CD1c-positive myeloid dendritic cell (primary cell): ENCODE results near the gene KCND2.
"Not testable (repeated sequence)": the region's sequence is repeated elsewhere in the genome, so short reads cannot be mapped to it uniquely, and the experiment has no call there.

Experiments
- DNase-seq: peaks from one replicate; pipeline ENCODE4 v3.0.0-alpha.2; 2016; ENCODE audit errors: extremely low spot score

Gene KCND2

GRCh38 chr7:120272701-120273475, at the start of gene KCND2:
Gene KCND2 (plus strand): TSS chr7:120273175.
- DNase-seq = no peak

DNA sequence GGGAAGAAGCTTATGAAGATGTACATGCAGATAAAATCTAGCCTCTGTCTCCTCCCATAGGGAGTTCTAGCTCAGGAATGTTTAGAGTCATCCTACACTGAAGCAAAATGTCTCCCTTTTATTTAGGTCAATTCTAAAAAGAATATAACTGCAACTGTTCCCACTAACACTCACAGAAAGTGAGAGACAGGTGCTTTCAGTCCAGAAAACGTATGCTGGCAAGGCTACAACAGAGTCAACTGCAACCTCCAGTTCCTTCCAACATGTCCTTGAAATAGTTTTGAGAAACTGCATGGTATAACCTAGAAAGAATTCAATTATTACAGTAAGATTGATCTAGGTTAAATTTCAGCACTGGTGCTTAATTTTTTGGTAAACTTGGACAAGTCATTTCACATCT, 46.8 kb upstream of the KCND2 start:
- no peak for DNase-seq

DNA sequence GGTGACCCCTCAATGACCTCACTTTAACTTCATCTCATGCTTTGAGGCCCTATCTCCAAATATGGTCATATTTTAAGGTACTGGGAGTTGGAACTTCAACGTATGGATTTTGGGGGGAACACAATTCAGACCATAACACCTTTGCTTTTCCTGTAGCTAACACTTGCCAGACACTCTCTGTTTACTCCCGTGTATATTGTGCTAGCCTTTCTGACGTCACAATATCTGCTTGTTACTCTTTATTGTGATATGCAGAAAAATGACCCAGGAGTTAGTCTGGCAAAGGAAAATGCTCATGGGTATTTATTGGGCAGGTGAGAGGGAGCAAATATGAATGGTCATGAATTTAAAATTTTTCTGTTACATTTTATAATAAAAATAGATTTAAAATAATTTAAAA, 45.7 kb upstream of the KCND2 start:
- DNase-seq = no peak

DNA sequence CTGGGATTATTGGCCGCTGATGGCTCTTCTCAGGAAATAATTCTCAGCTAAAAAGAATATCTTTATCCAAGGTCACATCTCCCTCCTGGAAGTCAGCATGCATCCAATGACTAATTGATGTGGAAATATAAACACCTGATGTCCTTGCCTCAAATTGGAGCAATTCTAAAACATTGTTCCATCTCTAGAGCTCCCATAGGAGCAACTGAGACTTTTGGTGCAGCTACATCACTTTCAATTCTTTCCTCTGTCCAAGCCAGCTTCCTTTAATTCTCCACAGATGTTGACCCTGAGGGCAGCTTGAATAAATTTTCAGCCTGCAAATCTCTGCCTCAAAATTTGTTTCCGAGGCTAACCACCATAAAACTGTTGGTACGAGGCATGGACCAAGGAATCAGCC, 43.9 kb upstream of the KCND2 start:
- DNase-seq = no peak

- DNase-seq = no peak
These were observed 39.6 kb upstream of the KCND2 start for GRCh38 chr7:120233338-120233737.

DNA sequence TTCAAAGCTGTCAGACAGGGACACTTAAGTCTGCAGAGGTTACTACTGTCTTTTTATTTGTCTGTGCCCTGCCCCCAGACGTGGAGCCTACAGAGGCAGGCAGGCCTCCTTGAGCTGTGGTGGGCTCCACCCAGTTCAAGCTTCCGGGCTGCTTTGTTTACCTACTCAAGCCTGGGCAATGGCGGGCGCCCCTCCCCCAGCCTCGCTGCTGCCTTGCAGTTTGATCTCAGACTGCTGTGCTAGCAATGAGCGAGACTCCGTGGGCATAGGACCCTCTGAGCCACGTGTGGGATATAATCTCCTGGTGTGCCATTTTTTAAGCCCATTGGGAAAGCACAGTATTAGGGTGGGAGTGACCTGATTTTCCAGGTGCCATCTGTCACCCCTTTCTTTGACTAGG, 32.6 kb upstream of the KCND2 start:
- DNase-seq = not testable (repeated sequence)

- DNase-seq = no peak
These were observed 31.0 kb upstream of the KCND2 start for GRCh38 chr7:120241973-120242372.

DNA sequence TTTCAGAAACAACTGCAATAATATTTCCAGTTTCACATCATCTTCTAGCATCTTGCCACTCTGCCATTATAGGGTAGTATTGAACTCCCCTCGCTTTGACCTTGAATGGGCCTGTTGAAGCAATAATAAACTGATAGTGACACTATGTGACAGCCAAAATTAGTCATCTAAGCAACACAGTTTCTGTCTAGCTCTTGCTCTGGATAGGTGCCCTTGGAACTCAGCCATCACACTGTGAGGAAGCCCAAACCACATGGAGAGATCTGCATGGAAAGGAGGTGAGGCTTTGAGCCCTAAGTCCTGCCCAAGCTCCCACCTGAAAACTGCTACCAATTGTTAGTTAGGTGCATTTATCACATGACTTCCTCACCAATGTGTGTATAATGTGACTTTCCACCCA, 18.1 kb upstream of the KCND2 start:
- no peak for DNase-seq

GRCh38 chr7:120256344-120257070, 16.5 kb upstream of the KCND2 start:
- no peak for DNase-seq

- DNase-seq = no peak
These were observed 13.6 kb upstream of the KCND2 start for GRCh38 chr7:120259386-120259785.

GRCh38 chr7:120260111-120260510, 12.9 kb upstream of the KCND2 start:
- DNase-seq = no peak

DNA sequence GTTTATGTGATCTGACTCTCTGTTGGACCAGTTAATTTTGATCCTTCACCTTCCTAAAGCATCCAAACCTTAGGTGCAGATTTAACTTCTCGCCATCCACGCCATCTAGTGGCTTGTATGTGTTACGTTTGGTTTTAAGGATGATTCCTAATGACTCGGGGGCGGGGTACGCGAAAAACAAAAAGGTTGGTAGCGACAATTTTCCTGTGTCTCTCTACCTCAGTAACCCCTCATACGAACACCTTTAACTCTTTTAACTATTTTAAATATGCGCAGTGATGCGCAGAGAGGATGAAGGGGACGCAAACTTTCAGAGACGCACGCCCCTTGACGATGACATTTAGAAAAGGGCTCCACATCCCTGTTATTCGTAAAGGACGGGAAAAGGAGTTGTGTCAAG, 714 bp upstream of the KCND2 start:
- DNase-seq = no peak

DNA sequence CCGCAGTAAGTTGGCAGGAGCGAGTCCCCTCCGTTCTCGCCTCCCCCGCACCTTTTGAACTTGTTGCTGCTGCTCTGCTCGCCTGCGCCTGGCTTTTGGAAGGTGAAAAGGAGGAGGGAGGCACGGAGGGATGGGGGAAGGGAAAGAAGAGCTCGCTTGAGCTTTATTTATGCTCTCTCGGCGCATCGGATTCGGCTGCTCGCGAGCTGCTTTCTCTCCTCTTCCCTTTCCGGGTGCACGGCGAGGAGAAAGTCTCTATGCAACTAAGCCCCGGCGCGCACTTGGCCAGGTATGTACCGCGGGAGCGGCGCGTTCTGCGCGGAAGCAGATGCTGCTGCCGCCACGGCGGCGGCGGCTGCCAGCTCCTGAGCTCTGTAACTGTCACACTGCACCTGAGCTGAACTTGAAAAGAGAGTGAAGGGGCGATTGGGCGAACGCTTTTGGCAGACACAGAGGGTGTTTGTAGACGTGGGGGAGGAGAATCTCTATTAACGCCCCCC, 551 bp downstream of the KCND2 start:
- DNase-seq = no peak

DNA sequence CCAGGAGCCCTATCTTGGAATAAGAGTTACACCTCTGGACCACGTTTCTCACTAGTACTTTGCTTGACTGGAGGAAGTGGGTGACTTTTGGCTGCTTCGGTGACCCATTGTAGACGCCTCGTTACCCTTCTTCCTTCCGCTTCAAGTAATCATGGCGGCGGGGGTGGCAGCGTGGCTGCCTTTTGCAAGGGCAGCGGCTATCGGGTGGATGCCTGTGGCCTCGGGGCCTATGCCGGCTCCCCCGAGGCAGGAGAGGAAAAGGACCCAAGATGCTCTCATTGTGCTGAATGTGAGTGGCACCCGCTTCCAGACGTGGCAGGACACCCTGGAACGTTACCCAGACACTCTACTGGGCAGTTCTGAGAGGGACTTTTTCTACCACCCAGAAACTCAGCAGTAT, 1.5 kb downstream of the KCND2 start:
- DNase-seq = no peak

- DNase-seq = no peak
These were observed 1.9 kb downstream of the KCND2 start for GRCh38 chr7:120274899-120275298.

DNA sequence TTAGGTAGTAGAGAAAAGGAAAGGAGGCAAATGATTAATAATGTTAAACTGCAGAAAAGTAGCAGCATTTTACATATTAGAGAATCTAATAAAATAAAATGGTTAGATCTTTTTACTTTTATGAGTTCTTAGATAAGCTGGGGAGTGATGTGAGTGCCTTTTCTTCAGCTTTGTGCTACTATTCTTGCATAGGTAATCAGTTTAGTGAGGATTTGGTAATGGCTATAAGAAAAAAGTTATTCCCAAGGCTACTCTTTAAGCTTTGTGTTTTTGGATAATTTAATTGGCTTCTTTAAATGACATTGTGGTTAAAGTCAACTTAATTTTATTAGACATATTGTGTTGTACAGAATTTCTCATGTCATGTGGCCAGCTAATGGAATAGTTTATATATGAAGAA, 3.7 kb downstream of the KCND2 start:
- DNase-seq = no peak

DNA sequence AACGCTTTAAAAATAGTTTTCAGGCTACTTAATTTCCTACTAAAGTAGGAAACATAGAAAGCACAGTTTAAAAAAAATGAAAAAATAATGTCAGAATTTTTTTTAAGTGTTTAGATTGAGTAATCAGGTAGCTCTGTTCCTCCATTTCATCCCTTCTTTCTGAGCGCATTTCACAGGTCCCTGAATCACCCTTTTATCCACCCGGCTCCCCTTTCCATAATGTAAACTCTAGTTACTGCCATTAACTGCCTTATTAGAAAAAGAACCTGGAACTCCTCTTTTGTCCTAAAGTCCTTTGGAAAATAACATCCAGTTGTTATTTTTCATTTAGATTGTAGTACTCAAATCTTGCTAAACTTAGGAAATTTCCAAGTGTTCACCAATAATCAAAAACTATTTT, 5.8 kb downstream of the KCND2 start:
- no peak for DNase-seq

DNA sequence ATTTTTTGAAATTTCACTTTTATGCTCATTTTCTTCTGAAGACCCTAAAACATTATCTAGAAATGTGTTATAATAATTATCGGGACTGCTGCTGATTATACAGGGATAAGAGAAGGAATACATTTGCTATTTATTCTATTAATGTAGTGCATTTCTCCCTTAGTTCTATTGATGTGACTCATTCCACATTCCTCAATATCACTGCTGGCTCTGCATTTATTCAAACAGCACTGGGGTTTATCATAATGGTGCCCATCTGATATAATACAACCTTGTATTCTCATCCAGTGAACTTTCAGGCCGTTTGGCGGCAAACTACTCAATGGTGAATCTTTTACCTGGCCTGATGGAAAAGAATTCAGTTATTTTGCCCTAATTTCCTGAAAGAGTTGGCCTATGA, 7.8 kb downstream of the KCND2 start:
- DNase-seq = no peak

DNA sequence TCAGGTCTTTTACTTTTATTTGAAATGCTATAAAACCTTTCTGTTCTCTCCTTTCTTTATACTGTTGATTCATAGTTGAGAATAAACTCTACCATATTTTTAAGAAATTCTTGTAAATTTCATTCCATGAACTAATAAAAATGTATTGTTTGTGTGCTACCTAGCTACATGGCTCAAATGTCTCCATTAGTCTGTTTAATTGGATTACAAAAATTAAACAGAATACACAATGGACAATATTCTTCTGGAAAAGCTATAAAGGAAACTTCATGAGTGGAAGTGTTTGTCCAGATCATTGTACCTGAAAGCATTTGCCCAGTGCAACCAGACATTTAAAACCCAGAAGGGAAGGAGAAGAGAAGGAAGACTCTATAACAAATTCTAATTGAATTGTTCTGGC, 20.1 kb downstream of the KCND2 start:
- DNase-seq = no peak

DNA sequence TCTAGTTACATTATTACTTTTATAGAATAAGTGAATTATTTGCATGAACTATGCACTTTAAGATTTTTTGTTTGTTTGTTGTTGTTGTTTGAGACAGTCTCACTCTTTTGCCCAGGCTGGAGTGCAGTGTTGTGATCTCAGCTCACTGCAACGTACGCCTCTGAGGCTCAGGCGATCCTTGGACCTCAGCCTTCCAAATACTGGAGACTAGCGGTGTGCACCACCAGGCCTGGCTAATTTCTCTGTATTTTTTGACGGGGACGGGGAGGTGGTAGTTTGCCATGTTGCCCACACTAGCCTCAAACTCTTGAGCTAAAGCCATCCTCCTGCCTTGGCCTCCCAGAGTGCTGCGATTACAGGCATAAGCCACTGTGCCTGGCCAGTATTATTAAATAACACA, 29.2 kb downstream of the KCND2 start:
- DNase-seq = no peak

GRCh38 chr7:120303105-120303504, 30.1 kb downstream of the KCND2 start:
- no peak for DNase-seq

DNA sequence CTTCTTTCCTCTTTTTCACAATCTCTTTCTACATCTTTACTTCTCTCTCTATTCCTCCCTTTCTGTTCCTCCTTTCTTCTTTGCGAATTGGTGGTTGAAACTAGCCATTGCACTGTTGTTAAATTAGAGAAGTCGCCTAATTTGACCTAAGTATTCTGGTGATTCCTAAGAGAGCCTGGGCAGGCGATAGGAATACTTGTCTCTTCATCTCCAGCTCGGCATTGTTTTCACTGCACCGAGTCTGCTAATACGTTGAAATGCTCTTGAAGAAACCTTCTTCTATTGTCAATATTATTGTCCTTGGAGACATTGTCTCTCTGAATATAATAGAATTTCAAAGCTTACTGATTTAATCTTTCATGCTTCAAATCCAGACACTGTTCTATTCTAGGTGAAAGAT, 31.7 kb downstream of the KCND2 start:
- no peak for DNase-seq

DNA sequence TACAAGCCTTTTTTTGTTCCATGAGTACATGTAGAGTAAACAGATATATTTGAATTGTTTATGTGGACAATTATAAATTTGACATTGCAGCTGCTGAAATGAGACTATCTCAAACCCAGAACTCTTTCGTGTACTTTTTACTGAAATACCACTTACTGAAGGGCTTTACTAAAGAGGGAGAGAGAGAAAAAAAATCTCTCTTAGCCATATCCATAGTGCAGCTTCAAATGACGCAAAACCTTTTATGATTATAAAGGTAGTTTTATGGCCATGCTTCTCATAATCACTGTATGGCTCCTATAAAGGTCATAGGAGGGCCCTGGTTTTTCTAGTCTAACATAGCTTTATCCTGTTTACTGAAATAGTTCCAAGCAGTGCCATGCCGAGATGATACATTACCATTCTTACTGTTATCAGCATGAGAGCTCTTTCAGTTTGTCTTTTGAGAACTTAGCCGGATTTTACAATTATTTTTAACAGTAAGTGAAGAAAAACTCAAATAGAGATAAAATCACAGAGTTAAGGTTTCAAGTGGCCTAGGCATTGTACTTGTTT, 35.1 kb downstream of the KCND2 start:
- no peak for DNase-seq
